OCI-LY7 (cell line): Measurements from ENCODE around the gene API5.

Experiments used
- CTCF ChIP-seq: fragments of 200-600 bp; sonication (generic); conservative IDR thresholded peaks from 2 replicates; pipeline ENCODE4 v1.5.1; 2014; ENCODE audit warnings: mild to moderate bottlenecking, antibody characterized with exemption, low read length, moderate library complexity, mixed read lengths
- EZH2phosphoT487 ChIP-seq: fragments of 200-600 bp; sonication (generic); IDR thresholded peaks from 2 replicates; pipeline ENCODE4 v1.6.1; 2018; ENCODE audit warnings: low read depth, borderline replicate concordance, mild to moderate bottlenecking, mixed run types, antibody characterized with exemption, low read length, moderate library complexity, mixed read lengths

GRCh38 chr11:43381802-43382201 lies 70.0 kb downstream of the API5 start:
- TF ChIP-seq CTCF (no peak), EZH2phosphoT487 (no peak)
